GM13977 (cell line): ENCODE results near the gene GCNT1.
"Not testable (repeated sequence)": the region's sequence is repeated elsewhere in the genome, so short reads cannot be mapped to it uniquely, and the experiment has no call there.

Experiments
- DNase-seq: peaks from one replicate; pipeline ENCODE4 v3.0.0; 2012; ENCODE audit warnings: low spot score
- CTCF ChIP-seq: IDR thresholded peaks from 2 replicates; pipeline ENCODE4 v1.5.1; 2012; ENCODE audit warnings: mild to moderate bottlenecking, control low read depth; ENCODE audit not compliant: insufficient read depth; ENCODE audit errors: extremely low read depth, missing control alignments
- in situ Hi-C: fragments of 300-500 bp; cut with MboI; formaldehyde crosslinking; loops from one replicate; pipeline ENCODE4 v1.12.0; 2022; ENCODE audit warnings: low sequenced_read_pairs, low pct_unique_long_range_greater_than_20kb, mixed read lengths, inconsistent platforms; ENCODE audit not compliant: unreplicated experiment

GCNT1 gene

DNA sequence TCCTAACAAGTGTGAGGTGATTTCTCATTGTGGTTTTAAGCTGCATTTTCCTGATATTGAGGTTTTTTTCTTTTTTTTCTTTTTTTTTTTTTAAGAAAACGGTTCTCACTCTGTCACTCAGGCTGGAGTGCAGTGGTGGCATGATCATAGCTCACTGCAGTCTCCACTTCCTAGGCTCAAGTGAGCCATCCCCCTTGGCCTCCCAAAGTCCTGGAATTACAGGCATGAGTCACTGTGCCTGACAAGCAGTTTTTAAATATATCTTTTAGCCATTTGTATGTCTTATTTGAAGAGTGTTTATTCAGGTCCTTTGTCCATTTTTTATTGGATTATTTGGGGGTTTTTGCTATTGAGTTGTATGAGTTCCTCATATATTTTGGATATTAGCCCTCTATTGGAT is 53.8 kb downstream of the GCNT1 start:
- in situ Hi-C loops = no loop called here
- no peak for TF ChIP-seq CTCF
- DNase-seq = no peak

GRCh38 chr9:76516350-76516749 is 57.4 kb downstream of the GCNT1 start:
- no peak for DNase-seq
- no peak for TF ChIP-seq CTCF
- in situ Hi-C loops = no loop called here

DNA sequence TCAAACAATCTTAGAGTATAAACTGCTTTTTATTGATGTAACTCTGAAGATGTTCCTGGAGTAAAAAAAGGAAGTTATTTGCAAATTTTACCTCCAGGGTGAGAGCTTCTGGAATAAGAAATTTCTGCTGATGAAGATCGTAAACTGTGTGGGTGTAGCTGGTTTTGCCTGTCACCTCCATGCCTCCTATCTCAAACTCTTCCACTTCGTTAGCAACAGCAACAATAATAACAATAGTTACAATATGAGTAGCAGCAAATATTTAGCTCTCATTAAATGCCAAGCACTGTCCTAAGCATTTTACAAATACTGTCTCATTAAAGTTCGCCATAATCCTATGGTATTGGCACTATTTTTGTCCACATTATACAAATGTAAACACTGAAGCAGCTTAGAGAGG is 57.9 kb downstream of the GCNT1 start:
- no peak for TF ChIP-seq CTCF
- DNase-seq = no peak

DNA sequence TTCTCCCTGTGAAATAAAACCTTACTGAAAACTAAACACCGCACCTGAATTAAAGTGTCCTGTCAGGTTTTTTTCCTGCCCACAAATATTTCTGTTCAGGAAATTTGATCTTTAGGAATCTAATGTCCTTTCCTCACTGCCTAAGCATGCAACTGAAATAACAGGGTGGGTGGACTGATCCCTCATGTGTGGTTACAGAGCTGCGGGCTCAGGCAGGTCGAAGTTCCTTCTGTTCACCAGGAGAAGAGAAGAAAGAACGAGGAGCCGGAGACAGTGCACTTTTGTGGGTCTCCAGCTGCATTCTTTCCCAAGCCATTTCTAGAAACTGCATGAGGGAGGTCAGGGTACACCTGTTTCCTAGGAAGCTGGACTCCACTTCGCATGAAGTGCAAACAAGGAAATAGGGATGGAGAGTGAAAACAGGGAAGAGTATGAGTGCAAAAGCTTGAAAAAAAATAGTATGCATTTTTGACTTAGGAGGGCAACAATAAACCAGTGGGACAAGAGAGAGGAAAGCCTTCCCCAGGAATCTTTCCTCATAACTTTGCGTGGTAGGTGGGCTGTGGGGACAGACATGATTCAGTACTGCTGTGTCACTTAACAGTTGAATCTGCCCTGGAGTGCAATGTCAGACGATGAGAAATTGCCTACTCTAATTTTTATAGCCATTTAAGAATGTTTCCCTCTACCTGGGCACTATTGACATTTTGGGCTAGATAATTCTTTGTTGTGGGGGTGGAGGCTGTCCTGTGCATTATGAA is 60.3 kb downstream of the GCNT1 start:
- in situ Hi-C loops = no loop called here
- DNase-seq = no peak
- TF ChIP-seq CTCF = no peak

More for the DNA sequence above, 57.9 kb downstream of the GCNT1 start:
- in situ Hi-C loops = no loop called here

DNA sequence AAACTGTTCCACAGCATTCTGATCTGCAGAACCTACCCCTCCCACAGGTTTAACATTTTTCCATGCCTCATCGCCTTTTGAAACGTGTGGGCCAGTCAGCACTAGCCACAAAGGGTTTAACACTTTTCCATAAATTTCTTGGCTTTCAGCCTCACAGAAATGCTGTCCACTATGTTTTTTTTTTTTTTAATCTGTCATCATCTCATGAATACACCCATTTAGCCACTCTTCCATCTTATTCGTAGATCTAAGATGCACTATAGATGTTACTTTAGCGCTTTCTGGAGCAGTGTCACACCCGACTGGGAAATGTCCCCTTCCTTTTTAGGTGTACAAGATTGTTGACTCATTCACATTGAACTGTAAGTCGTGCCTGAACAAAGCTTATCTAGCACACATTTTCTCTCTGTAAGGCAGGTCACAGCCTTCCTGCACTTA is 62.3 kb downstream of the GCNT1 start:
- in situ Hi-C loops = no loop called here
- no peak for DNase-seq
- TF ChIP-seq CTCF = no peak

DNA sequence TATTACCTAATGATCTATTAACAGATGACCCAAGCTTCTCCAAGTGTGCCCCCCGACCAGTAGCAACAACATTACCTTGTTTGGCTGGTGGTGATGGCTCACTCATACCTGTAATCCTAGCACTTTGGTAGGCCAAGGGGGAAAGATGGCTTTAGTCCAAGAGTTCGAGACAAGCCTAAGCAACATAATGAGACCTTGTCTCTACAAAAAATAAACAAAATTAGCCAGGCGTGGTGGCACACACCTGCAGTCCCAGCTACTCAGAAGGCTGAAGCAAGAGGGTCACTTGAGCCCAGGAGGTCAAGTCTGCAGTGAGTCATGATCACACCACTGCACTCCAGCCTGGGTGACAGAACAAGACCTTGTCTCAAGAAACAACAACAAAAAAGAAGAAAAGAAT is 62.9 kb downstream of the GCNT1 start:
- DNase-seq = no peak
- in situ Hi-C loops = no loop called here
- no peak for TF ChIP-seq CTCF

DNA sequence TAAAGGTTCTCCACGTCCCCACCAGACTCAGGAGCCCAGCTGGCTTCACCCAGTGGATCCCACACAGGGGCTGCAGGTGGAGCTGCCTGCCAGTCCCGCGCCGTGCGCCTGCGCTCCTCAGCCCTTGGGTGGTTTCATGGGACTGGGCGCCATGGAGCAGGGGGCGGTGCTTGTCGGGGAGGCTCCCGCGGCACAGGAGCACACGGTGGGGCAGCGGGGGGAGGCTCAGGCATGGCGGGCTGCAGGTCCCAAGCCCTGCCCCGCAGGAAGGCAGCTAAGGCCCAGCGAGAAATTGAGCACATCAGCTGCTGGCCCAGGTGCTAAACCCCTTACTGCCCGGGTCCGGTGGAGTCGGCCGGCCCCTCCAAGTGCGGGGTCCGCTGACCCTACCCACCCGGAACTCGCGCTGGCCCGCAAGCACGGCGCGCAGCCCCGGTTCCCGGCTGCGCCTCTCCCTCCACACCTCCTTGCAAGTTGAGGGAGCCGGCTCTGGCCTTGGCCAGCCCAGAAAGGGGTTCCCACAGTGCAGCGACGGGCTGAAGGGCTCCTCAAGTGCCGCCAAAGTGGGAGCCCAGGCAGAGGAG is 64.7 kb downstream of the GCNT1 start:
- DNase-seq, in situ Hi-C loops: not testable (repeated sequence)
